HEK293T (cell line): ENCODE data around the gene PRICKLE2.

Experiments used
- CTCF ChIA-PET: fragments of 350-600 bp; formaldehyde crosslinking; extraction: SDS; loops from one replicate; lab custom pipeline; 2021; ENCODE audit warnings: antibody characterized with exemption, inconsistent platforms; lab: Yijun Ruan, JAX
- POLR2A ChIA-PET: fragments of 350-600 bp; formaldehyde crosslinking; extraction: SDS; loops from one replicate; lab custom pipeline; 2020; ENCODE audit warnings: antibody characterized with exemption, inconsistent platforms; lab: Yijun Ruan, JAX
- DNase-seq: peaks from one replicate; pipeline ENCODE4 v3.0.0; 2012; ENCODE audit warnings: mixed read lengths; ENCODE audit errors: extremely low spot score
- ARNT ChIP-seq: fragments of 450-650 bp; IDR thresholded peaks from 2 replicates; pipeline ENCODE4 v1.6.1; 2017; ENCODE audit warnings: mild to moderate bottlenecking
- BHLHE40 ChIP-seq: fragments of 450-650 bp; IDR thresholded peaks from 2 replicates; pipeline ENCODE4 v1.6.1; 2016; ENCODE audit warnings: mild to moderate bottlenecking, moderate library complexity, borderline replicate concordance
- CTBP1 ChIP-seq: fragments of 450-650 bp; IDR thresholded peaks from 2 replicates; pipeline ENCODE4 v1.6.1; 2016; ENCODE audit warnings: borderline replicate concordance
- ELF4 ChIP-seq: fragments of 450-650 bp; IDR thresholded peaks from 2 replicates; pipeline ENCODE4 v1.6.1; 2017; ENCODE audit warnings: antibody characterized with exemption
- FOXA1 ChIP-seq: fragments of 450-650 bp; IDR thresholded peaks from 2 replicates; pipeline ENCODE4 v1.6.1; 2016; ENCODE audit warnings: mild to moderate bottlenecking
- FOXK2 ChIP-seq: fragments of 450-650 bp; IDR thresholded peaks from 2 replicates; pipeline ENCODE4 v1.6.1; 2016; ENCODE audit warnings: mild to moderate bottlenecking
- FOXM1 ChIP-seq: fragments of 450-650 bp; IDR thresholded peaks from 2 replicates; pipeline ENCODE4 v1.6.1; 2017; ENCODE audit warnings: mild to moderate bottlenecking, borderline replicate concordance
- HDGF ChIP-seq: fragments of 450-650 bp; IDR thresholded peaks from 2 replicates; pipeline ENCODE4 v1.6.1; 2017; ENCODE audit warnings: antibody characterized with exemption, borderline replicate concordance
- L3MBTL2 ChIP-seq: fragments of 450-650 bp; conservative IDR thresholded peaks from 2 replicates; pipeline ENCODE4 v1.6.1; 2016; ENCODE audit warnings: mild to moderate bottlenecking
- LEF1 ChIP-seq: fragments of 450-650 bp; IDR thresholded peaks from 2 replicates; pipeline ENCODE4 v1.6.1; 2017; ENCODE audit warnings: mild to moderate bottlenecking, borderline replicate concordance
- NFRKB ChIP-seq: fragments of 450-650 bp; IDR thresholded peaks from 2 replicates; pipeline ENCODE4 v1.6.1; 2016; ENCODE audit warnings: mild to moderate bottlenecking, moderate library complexity
- PKNOX1 ChIP-seq: fragments of 450-650 bp; IDR thresholded peaks from 2 replicates; pipeline ENCODE4 v1.6.1; 2016
- SP1 ChIP-seq: fragments of 450-650 bp; IDR thresholded peaks from 2 replicates; pipeline ENCODE4 v1.6.1; 2017
- SUZ12 ChIP-seq: fragments of 450-650 bp; IDR thresholded peaks from 2 replicates; pipeline ENCODE4 v1.6.1; 2016; ENCODE audit warnings: mild to moderate bottlenecking
- TARDBP ChIP-seq: fragments of 450-650 bp; IDR thresholded peaks from 2 replicates; pipeline ENCODE4 v1.6.1; 2016
- ZNF384 ChIP-seq: fragments of 450-650 bp; IDR thresholded peaks from 2 replicates; pipeline ENCODE4 v1.6.1; 2016

PRICKLE2 gene

DNA sequence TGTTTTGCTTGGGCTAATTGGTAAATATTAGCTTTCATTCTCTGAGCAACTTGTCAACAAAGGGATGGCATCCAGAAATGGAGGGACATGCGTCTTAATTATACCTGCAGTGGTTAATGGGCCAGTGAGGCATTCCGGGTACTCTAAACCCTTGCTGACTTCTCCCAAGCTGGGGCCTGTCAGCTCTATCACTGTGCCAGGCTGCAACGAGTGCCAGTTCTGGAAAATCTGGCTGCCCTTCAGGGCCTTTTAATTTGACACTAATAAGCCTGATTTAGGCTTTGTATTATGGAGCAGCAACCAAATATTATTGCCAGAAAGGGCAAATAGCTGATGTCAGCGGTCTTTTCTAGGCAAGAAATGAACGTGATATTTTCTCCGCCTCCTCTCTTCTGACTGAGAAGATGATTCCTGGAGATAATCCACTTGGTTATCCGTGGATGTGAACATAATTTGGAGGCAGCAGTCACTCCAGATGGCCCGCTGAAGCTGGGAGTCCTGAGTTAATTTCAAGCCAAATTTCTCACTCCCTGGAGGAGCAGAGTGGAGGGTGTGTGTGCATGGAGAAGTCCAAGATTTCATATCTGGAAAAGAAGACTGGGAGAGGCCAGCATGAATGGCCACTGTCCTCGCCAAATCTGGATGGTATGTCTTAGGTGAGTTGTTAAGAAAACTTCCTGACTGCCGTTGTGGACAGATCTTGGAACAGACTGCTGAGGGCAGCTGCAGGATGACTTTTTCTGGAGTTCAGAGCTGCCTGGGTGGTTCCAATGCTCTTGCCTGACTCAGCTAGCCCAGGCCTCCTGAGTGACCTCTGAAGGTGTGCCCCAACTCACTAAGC lies 157.5 kb downstream of the PRICKLE2 start:
- POLR2A ChIA-PET, result no interaction called here
- CTCF ChIA-PET, result no interaction called here
- no peak for TF ChIP-seq FOXK2
- TF ChIP-seq CTBP1, result no peak
- no peak for TF ChIP-seq SUZ12
- no peak for TF ChIP-seq BHLHE40
- no peak for TF ChIP-seq FOXA1
- TF ChIP-seq FOXM1, result no peak
- TF ChIP-seq ARNT, result no peak
- no peak for TF ChIP-seq PKNOX1
- TF ChIP-seq ZNF384, result no peak
- TF ChIP-seq TARDBP, result no peak
- TF ChIP-seq SP1, result no peak
- no peak for TF ChIP-seq L3MBTL2
- TF ChIP-seq LEF1, result no peak
- no peak for TF ChIP-seq ELF4
- TF ChIP-seq HDGF, result no peak
- TF ChIP-seq NFRKB, result no peak
- DNase-seq, result no peak

DNA sequence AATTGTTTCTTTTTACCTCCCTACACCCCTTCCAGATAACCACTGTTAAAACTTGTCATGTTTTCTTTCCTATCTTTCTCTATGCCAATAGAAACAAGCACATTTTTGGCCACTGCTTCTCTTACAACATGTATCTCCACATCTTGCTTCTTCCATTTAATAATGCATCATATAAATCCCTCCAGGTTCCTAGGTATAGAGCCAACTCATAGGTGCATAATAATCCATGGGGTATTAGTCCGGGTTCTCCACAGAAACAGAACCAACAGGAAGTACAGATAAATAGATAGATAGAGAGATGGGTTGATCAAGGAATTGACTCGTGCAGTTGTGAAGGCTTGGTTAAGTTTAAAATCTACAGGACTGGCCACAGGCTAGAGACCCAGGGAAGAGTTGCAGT lies 160.5 kb downstream of the PRICKLE2 start:
- no peak for TF ChIP-seq LEF1
- no peak for TF ChIP-seq ZNF384
- no peak for TF ChIP-seq NFRKB
- TF ChIP-seq HDGF, result no peak
- no peak for TF ChIP-seq FOXK2
- no peak for TF ChIP-seq L3MBTL2
- TF ChIP-seq FOXA1, result no peak
- TF ChIP-seq PKNOX1, result no peak
- TF ChIP-seq BHLHE40, result no peak
- TF ChIP-seq FOXM1, result no peak
- no peak for TF ChIP-seq SUZ12
- no peak for TF ChIP-seq ARNT
- TF ChIP-seq TARDBP, result no peak
- no peak for TF ChIP-seq ELF4
- DNase-seq, result no peak
- ChIA-PET CTCF (no interaction called here), POLR2A (no interaction called here)

DNA sequence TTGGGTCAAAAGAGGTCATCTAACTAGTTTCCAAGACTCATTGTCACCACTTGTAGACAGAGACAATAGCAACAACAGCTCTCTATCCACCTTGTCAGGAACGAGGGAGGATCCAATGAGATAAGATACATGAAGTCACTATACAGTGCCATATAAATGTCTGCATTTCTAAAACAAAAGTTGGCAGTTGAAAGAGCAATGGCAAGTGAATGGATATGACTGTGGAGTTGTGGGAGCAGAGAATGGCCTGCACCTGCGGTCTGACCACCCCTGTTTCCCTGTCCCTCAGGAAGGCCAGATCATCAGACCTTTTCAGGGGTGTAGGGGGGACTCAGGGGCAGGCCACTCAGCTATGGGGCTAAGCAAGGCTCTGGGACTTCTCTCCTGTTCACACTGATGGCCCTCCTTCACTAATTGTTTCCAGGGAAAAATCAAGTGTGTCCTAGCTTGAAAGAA lies 161.3 kb downstream of the PRICKLE2 start:
- CTCF ChIA-PET, result no interaction called here
- no peak for DNase-seq
- POLR2A ChIA-PET, result no interaction called here
- TF ChIP-seq SUZ12, result no peak
- no peak for TF ChIP-seq ZNF384
- no peak for TF ChIP-seq FOXM1
- TF ChIP-seq HDGF, result no peak
- TF ChIP-seq ARNT, result no peak
- TF ChIP-seq SP1, result no peak
- TF ChIP-seq ELF4, result no peak
- no peak for TF ChIP-seq BHLHE40
- TF ChIP-seq TARDBP, result no peak
- no peak for TF ChIP-seq NFRKB
- TF ChIP-seq PKNOX1, result no peak
- TF ChIP-seq FOXK2, result no peak
- TF ChIP-seq CTBP1, result no peak

DNA sequence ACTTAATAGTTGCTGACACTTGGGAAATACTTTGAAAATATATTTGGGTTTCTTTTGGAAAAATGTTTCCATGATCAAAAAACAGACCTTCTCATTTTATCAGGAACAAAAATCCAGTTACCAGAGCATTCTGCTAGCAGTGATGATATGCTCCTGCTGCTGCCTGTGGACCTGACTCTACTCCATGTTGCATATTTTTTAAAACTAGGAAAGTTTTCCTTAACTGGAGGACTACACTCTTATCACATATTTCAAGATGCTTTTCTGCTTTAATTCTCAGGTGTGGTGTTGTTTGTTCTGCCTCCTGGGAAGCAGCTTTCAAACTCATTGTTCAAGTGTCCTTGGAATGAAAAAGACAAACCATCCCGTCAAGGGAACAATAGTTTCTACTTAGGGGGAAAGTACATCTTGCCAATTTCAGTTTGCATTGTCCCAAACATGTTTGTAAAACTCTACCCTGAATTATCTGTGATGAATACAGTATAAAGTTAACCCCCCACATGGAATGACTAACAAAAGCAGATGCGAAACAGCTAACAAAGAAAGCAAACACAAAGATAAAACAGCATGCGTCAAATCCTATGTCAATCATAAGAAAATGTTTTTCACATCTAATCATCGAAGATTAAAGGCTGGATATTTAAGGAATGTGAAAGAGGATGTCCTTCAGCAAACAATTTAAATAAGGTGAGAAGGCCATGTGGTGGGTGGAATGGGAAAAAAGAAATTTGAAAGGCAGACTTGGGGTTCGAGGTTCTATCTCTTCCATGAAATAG lies 161.9 kb downstream of the PRICKLE2 start:
- POLR2A ChIA-PET, result no interaction called here
- CTCF ChIA-PET, result no interaction called here
- TF ChIP-seq ARNT (no peak), LEF1 (no peak), ZNF384 (no peak), FOXA1 (no peak), PKNOX1 (no peak), FOXM1 (no peak), FOXK2 (no peak), SP1 (no peak), BHLHE40 (no peak), L3MBTL2 (no peak), NFRKB (no peak)
- no peak for DNase-seq

GRCh38 chr3:64061628-64062027 lies 163.6 kb downstream of the PRICKLE2 start:
- DNase-seq, result no peak
- CTCF ChIA-PET, result no interaction called here
- POLR2A ChIA-PET, result no interaction called here
- TF ChIP-seq L3MBTL2 (no peak), PKNOX1 (no peak), FOXM1 (no peak), LEF1 (no peak), TARDBP (no peak), ELF4 (no peak), ARNT (no peak), ZNF384 (no peak), FOXK2 (no peak), BHLHE40 (no peak), SP1 (no peak), FOXA1 (no peak), HDGF (no peak), CTBP1 (no peak), SUZ12 (no peak)
